Neuron (in vitro differentiated cells): Measurements from ENCODE around the gene PTCH2.

Source experiments
- H2AFZ ChIP-seq: one replicate; pipeline ENCODE4 v1.6.1; 2013; ENCODE audit warnings: low read depth, mild to moderate bottlenecking, inconsistent platforms, low read length, moderate library complexity
- H3K27me3 ChIP-seq: one replicate; pipeline ENCODE4 v1.6.1; 2013; ENCODE audit warnings: low read length; ENCODE audit not compliant: insufficient read depth
- H3K36me3 ChIP-seq: one replicate; pipeline ENCODE4 v1.6.1; 2013; ENCODE audit warnings: low read length; ENCODE audit not compliant: insufficient read depth
- H3K4me1 ChIP-seq: one replicate; pipeline ENCODE4 v1.6.1; 2013; ENCODE audit warnings: low read length; ENCODE audit not compliant: insufficient read depth
- H3K4me3 ChIP-seq: 2 replicates; pipeline ENCODE4 v1.5.1; 2013; ENCODE audit warnings: mild to moderate bottlenecking, low read length, moderate library complexity
- H3K9me3 ChIP-seq: one replicate; pipeline ENCODE4 v1.6.1; 2013; ENCODE audit warnings: low read length

Gene PTCH2, protein sequence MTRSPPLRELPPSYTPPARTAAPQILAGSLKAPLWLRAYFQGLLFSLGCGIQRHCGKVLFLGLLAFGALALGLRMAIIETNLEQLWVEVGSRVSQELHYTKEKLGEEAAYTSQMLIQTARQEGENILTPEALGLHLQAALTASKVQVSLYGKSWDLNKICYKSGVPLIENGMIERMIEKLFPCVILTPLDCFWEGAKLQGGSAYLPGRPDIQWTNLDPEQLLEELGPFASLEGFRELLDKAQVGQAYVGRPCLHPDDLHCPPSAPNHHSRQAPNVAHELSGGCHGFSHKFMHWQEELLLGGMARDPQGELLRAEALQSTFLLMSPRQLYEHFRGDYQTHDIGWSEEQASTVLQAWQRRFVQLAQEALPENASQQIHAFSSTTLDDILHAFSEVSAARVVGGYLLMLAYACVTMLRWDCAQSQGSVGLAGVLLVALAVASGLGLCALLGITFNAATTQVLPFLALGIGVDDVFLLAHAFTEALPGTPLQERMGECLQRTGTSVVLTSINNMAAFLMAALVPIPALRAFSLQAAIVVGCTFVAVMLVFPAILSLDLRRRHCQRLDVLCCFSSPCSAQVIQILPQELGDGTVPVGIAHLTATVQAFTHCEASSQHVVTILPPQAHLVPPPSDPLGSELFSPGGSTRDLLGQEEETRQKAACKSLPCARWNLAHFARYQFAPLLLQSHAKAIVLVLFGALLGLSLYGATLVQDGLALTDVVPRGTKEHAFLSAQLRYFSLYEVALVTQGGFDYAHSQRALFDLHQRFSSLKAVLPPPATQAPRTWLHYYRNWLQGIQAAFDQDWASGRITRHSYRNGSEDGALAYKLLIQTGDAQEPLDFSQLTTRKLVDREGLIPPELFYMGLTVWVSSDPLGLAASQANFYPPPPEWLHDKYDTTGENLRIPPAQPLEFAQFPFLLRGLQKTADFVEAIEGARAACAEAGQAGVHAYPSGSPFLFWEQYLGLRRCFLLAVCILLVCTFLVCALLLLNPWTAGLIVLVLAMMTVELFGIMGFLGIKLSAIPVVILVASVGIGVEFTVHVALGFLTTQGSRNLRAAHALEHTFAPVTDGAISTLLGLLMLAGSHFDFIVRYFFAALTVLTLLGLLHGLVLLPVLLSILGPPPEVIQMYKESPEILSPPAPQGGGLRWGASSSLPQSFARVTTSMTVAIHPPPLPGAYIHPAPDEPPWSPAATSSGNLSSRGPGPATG

DNA sequence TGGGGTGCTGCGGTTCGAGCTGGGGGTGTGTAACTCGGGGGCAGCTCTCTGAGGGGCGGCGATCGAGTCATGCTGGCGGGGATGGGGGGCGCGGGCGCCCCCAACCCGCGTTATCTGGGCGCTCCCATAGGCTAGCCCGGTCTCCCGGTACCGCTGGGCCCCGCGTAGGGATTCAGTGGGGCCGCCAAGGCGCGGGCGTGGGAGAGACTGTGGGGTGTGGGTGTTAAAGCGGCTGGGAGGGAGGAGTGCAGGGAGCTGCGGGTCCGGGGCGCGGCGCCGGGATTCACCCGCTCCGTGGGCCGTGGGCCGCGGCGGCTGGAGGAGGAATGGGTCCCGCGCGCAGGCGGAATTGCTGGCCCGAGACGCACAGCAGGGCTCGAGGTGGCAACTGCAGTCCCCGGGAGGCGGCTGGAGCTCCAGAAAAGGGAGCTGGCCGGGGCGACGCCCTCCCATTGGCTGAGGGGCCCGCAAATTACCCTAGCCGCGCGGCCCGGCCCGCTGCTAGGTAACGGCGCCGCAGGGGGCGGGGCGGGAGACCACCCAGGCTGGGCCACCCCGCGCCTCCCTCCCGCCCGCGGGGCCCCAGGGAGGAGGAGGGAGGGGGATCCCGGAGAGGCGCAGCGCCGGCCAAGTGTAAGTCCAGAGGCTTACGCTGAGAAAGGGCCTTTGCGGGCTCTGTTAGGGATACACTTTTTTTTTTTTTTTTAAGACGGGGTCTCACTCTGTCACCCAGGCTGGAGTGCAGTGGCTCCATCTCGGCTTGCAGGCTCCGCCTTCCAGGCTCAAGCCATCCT is at the start of gene PTCH2:
TSS of gene PTCH2 (minus strand) at position 392 of the 794 bp plus-strand sequence. CDS start at position 71, 321 bp downstream.
- H2AFZ ChIP-seq = peak within 1 kb of the TSS; percentile 46
- H3K27me3 ChIP-seq = no peaks in the 10 kb centered on the region
- peaks cover 13% of the 10 kb centered on the region for H3K4me1 ChIP-seq
- peak within 1 kb of the TSS; percentile 54 for H3K4me3 ChIP-seq
- H3K36me3 ChIP-seq = no peaks in the 10 kb centered on the region
- no peaks in the 10 kb centered on the region for H3K9me3 ChIP-seq

GRCh38 chr1:44890007-44890406 is 47.0 kb upstream of the PTCH2 start:
- H3K27me3 ChIP-seq = no peaks in the 10 kb centered on the region
- H3K4me1 ChIP-seq = no peaks in the 10 kb centered on the region
- no peak overlapping the region for H3K4me3 ChIP-seq
- H3K9me3 ChIP-seq = peaks cover 31% of the 10 kb centered on the region
- no peak overlapping the region for H2AFZ ChIP-seq
- peaks cover 5% of the 10 kb centered on the region for H3K36me3 ChIP-seq

DNA sequence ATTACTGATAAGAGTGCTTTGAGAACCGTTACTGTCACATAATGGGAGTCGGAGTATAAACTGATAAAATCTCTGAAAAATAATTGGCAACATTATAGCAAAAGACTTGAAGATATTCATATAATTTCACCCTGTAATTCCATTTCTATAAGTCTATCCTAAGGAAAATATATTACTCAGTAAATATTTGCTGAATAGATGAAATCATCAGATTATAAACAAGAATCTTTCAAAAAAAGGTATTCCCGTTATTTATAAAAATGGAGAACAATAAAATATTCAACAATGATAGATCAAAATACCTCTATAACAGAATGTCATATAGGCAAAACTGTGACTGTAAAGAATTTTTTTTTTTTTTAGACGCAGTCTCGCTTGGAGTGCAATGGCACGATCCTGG is 42.4 kb upstream of the PTCH2 start:
- H3K9me3 ChIP-seq = peaks cover 23% of the 10 kb centered on the region
- no peak overlapping the region for H3K4me3 ChIP-seq
- H3K36me3 ChIP-seq = peaks cover 5% of the 10 kb centered on the region
- no peaks in the 10 kb centered on the region for H3K27me3 ChIP-seq
- H2AFZ ChIP-seq = no peak overlapping the region
- H3K4me1 ChIP-seq = peaks cover 5% of the 10 kb centered on the region

DNA sequence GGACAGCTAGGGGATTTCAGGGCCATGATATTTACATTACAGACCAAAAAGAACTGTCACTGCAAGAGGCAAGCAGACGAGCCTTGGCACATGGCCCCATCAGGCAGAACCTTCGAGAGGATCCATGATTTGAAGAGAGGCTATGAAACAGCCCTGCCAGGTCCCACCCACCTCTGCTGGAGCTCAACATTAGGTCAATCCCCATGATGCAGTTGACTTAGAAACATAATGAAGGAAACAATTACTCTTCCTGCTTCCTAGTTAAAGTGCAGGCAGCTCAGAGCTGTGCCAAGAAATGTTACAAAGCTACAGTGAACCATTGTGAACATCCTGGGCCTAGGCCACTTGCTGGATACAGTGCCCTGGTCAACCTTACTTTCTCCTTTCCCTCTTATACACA is 41.7 kb upstream of the PTCH2 start:
- H3K27me3 ChIP-seq = no peaks in the 10 kb centered on the region
- peaks cover 5% of the 10 kb centered on the region for H3K4me1 ChIP-seq
- no peak overlapping the region for H2AFZ ChIP-seq
- peaks cover 19% of the 10 kb centered on the region for H3K9me3 ChIP-seq
- H3K4me3 ChIP-seq = no peak overlapping the region
- peaks cover 9% of the 10 kb centered on the region for H3K36me3 ChIP-seq

GRCh38 chr1:44881011-44881632 is 38.1 kb upstream of the PTCH2 start:
- Histone ChIP-seq H3K4me1 (peaks cover 5% of the 10 kb centered on the region), H3K9me3 (peaks cover 1% of the 10 kb centered on the region), H3K27me3 (no peaks in the 10 kb centered on the region), H3K36me3 (peaks cover 17% of the 10 kb centered on the region), H2AFZ (no peak overlapping the region), H3K4me3 (no peak overlapping the region)

GRCh38 chr1:44874155-44874554 is 31.1 kb upstream of the PTCH2 start:
- no peak overlapping the region for H2AFZ ChIP-seq
- H3K4me1 ChIP-seq = no peaks in the 10 kb centered on the region
- no peak overlapping the region for H3K4me3 ChIP-seq
- no peaks in the 10 kb centered on the region for H3K27me3 ChIP-seq
- H3K36me3 ChIP-seq = peaks cover 28% of the 10 kb centered on the region
- no peaks in the 10 kb centered on the region for H3K9me3 ChIP-seq

DNA sequence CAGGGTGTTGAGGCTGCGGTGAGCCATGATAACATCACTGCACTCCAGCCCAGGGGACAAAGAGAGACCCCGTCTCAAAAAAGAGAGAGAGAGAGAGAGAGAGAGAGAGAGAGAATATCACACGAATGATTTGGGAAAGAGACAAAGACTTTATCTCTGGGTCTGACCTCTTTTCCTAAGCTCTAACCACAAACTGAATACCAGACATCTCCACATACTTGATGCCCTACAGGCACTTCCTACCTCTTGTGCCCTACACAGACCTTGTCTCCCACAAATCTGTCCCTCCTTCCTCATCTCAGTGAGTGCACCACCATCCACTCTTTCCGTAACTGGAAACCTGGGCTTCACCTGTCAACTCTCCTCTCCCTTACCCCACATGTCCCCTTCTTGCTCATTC is 27.0 kb upstream of the PTCH2 start:
- Histone ChIP-seq H3K4me1 (no peaks in the 10 kb centered on the region), H3K27me3 (no peaks in the 10 kb centered on the region), H2AFZ (no peak overlapping the region), H3K9me3 (no peaks in the 10 kb centered on the region), H3K4me3 (no peak overlapping the region), H3K36me3 (peaks cover 24% of the 10 kb centered on the region)

DNA sequence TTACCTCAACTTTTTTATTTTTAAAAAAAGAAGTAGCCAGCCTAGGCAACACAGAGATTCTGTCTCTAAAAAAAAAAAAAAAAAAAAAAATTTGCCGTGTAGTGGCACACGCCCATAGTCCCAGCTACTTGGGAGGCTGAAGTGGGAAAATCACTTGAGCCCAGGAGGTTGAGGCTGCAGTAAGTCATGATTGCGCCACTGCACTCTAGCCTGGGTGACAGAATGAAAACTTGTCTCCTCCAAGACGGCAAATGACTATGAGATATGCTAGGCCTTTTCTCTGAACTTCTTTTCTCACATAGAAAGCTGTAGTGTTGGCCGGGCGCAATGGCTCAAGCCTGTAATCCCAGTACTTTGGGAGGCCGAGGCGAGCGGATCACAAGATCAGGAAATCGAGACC is 24.7 kb upstream of the PTCH2 start:
- H3K36me3 ChIP-seq = peaks cover 24% of the 10 kb centered on the region
- no peaks in the 10 kb centered on the region for H3K27me3 ChIP-seq
- no peak overlapping the region for H3K4me3 ChIP-seq
- no peak overlapping the region for H2AFZ ChIP-seq
- no peaks in the 10 kb centered on the region for H3K4me1 ChIP-seq
- no peaks in the 10 kb centered on the region for H3K9me3 ChIP-seq

- no peak overlapping the region for H3K4me3 ChIP-seq
- H3K27me3 ChIP-seq = no peaks in the 10 kb centered on the region
- H2AFZ ChIP-seq = no peak overlapping the region
- no peaks in the 10 kb centered on the region for H3K9me3 ChIP-seq
- no peaks in the 10 kb centered on the region for H3K4me1 ChIP-seq
- peaks cover 15% of the 10 kb centered on the region for H3K36me3 ChIP-seq
Measured at GRCh38 chr1:44862829-44863401, 19.9 kb upstream of the PTCH2 start.

DNA sequence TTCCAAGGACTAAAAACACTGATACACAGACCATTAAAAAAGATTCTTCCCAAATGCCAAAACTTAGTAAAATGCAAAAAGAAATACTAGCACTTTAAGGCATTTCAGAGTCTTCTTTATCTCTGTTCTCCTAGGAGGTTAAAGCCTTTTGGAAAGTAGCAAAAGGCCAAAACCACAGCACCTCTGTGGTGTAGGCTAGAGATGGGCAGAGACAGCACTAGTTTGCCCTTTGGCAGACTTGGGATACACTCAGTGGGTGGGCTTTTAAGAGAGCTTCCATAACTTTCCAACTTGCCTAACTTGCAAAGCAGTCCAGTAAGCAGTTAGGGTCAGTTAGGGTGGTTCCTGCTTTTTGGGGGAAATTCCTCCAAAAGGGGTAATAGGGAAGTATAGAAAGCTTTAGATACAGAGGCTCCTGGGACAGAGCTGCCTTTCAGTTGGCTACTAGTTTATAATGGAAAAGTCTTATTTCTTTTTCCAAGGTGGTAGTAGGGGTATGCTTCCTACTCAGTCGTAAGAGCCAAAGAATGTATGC is 17.9 kb upstream of the PTCH2 start:
- Histone ChIP-seq H3K36me3 (peaks cover 11% of the 10 kb centered on the region), H3K27me3 (no peaks in the 10 kb centered on the region), H3K4me3 (no peak overlapping the region), H3K4me1 (no peaks in the 10 kb centered on the region), H2AFZ (no peak overlapping the region), H3K9me3 (no peaks in the 10 kb centered on the region)

- H3K36me3 ChIP-seq = peaks cover 13% of the 10 kb centered on the region
- H2AFZ ChIP-seq = no peak overlapping the region
- no peaks in the 10 kb centered on the region for H3K9me3 ChIP-seq
- no peaks in the 10 kb centered on the region for H3K4me1 ChIP-seq
- H3K4me3 ChIP-seq = no peak overlapping the region
- no peaks in the 10 kb centered on the region for H3K27me3 ChIP-seq
Measured at GRCh38 chr1:44860331-44860730, 17.3 kb upstream of the PTCH2 start.
